Keratinocyte (primary cell): ENCODE data around the gene GPR146. TPM values are rescaled to one million over a fixed set of nuclear protein-coding genes. Genes with fewer than 3 reads are reported as not detected.

ENCODE experiments used
- DNase-seq: peaks from one replicate; pipeline ENCODE4 v3.0.0-alpha.2; 2011; ENCODE audit warnings: low read depth, missing footprints, low spot score
- FAIRE-seq: peaks from 2 replicates; lab custom pipeline; 2011; peaks lifted over from hg19 to GRCh38; lab: Jason Lieb, UNC
- H2AFZ ChIP-seq: 2 replicates; pipeline ENCODE4 v1.6.0; 2012; ENCODE audit warnings: low read length, control low read depth, inconsistent platforms; ENCODE audit not compliant: control insufficient read depth
- H3K27ac ChIP-seq: 2 replicates; pipeline ENCODE4 v1.5.1; 2011; ENCODE audit warnings: low read length; ENCODE audit not compliant: control insufficient read depth, insufficient read depth
- H3K27me3 ChIP-seq: 3 replicates; pipeline ENCODE4 v1.6.0; 2011; ENCODE audit warnings: low read length; ENCODE audit not compliant: control insufficient read depth, insufficient read depth; ENCODE audit errors: extremely low read depth
- H3K36me3 ChIP-seq, 2 experiments: 2 replicates in 1 of 2; 3 replicates in 1 of 2; pipeline ENCODE4 v1.5.1; 2011; ENCODE audit warnings: low read length in 2 of 2, mild to moderate bottlenecking in 1 of 2; ENCODE audit not compliant: control insufficient read depth in 2 of 2, insufficient read depth in 2 of 2; ENCODE audit errors: extremely low read depth in 1 of 2
- H3K4me1 ChIP-seq: 3 replicates; pipeline ENCODE4 v1.5.1; 2011; ENCODE audit warnings: low read length; ENCODE audit not compliant: control insufficient read depth, insufficient read depth; ENCODE audit errors: extremely low read depth
- H3K4me2 ChIP-seq: 3 replicates; pipeline ENCODE4 v1.6.0; 2011; ENCODE audit warnings: low read depth, low read length; ENCODE audit not compliant: control insufficient read depth, insufficient read depth; ENCODE audit errors: extremely low read depth
- H3K4me3 ChIP-seq, 3 experiments: fragments of 200-600 bp in 1 of 3; sonication (generic) in 1 of 3; 2 replicates in 2 of 3; 3 replicates in 1 of 3; pipeline ENCODE4 v1.5.1; 2011 to 2016; ENCODE audit warnings: low read length in 3 of 3, mild to moderate bottlenecking in 3 of 3, control low read depth in 2 of 3, inconsistent platforms in 1 of 3, low read depth in 1 of 3, mixed read lengths in 1 of 3, mixed run types in 1 of 3, moderate library complexity in 1 of 3; ENCODE audit not compliant: control insufficient read depth in 2 of 3, insufficient read depth in 2 of 3; ENCODE audit errors: extremely low read depth in 1 of 3
- H3K79me2 ChIP-seq: 2 replicates; pipeline ENCODE4 v1.6.0; 2012; ENCODE audit warnings: low read length; ENCODE audit not compliant: control insufficient read depth, insufficient read depth
- H3K9ac ChIP-seq: 3 replicates; pipeline ENCODE4 v1.6.0; 2011; ENCODE audit warnings: low read length; ENCODE audit not compliant: control insufficient read depth, insufficient read depth; ENCODE audit errors: extremely low read depth
- H3K9me1 ChIP-seq: 3 replicates; pipeline ENCODE4 v1.6.0; 2011; ENCODE audit warnings: low read length; ENCODE audit not compliant: control insufficient read depth, insufficient read depth; ENCODE audit errors: extremely low read depth
- H3K9me3 ChIP-seq: 2 replicates; pipeline ENCODE4 v1.5.1; 2012; ENCODE audit warnings: low read depth, low read length; ENCODE audit not compliant: control insufficient read depth
- H4K20me1 ChIP-seq: 3 replicates; pipeline ENCODE4 v1.6.0; 2011; ENCODE audit warnings: low read length; ENCODE audit not compliant: control insufficient read depth, insufficient read depth; ENCODE audit errors: extremely low read depth
- CTCF ChIP-seq, 3 experiments: IDR thresholded peaks in 1 of 3; conservative IDR thresholded peaks in 1 of 3; optimal IDR thresholded peaks in 1 of 3; 2 replicates in 2 of 3; 3 replicates in 1 of 3; pipeline versions ENCODE3 to v1.5.1; 2011; ENCODE audit warnings: low read length in 3 of 3, mild to moderate bottlenecking in 3 of 3, moderate library complexity in 2 of 3, control low read depth in 1 of 3, inconsistent platforms in 1 of 3; ENCODE audit not compliant: insufficient read depth in 2 of 3; ENCODE audit errors: extremely low read depth in 1 of 3
- EZH2 ChIP-seq: IDR thresholded peaks from one replicate; pipeline ENCODE4 v1.6.1; 2012; ENCODE audit warnings: inconsistent platforms, mild to moderate bottlenecking, low read length, moderate library complexity
- dilution Hi-C: fragments of 300-500 bp; cut with MboI; formaldehyde crosslinking; loops from one replicate; pipeline ENCODE4 v1.7.0; 2020; ENCODE audit warnings: low sequenced_read_pairs; ENCODE audit not compliant: extremely low pct_ligation_motif_present
- polyA plus RNA-seq, 5 experiments: library from polyadenylated mRNA; depleted of rRNA in 3 of 5; stranded (reverse) in 3 of 5; stranded (forward) in 1 of 5; unstranded in 1 of 5; fragments of >200 nt; gene quantifications; 1 replicate in 1 of 5; 2 replicates in 3 of 5; 3 replicates in 1 of 5; pipeline versions ENCODE4 v1.2.1 to v1.2.3, GENCODE V29; 2011 to 2012; ENCODE audit warnings: missing spikeins in 2 of 5, low read depth in 1 of 5, low replicate concordance in 1 of 5

The GPR146 gene
- polyA plus RNA-seq, 1 donor (not counting 4 experiments of a cell fraction or from before 2014, with no cell fraction given), result 0.13 TPM

- DNase-seq, result no peak
- no peaks in the 10 kb centered on the region for H3K27me3 ChIP-seq
- H3K9me3 ChIP-seq, result no peaks in the 10 kb centered on the region
- peak within 1 kb of the TSS; percentile 91 for H3K4me2 ChIP-seq
- peaks cover 6% of the 10 kb centered on the region for H4K20me1 ChIP-seq
- H3K79me2 ChIP-seq, result no peaks in the 10 kb centered on the region
- peak within 1 kb of the TSS; percentile 71 for H3K9ac ChIP-seq
- H3K27ac ChIP-seq, result peak within 1 kb of the TSS; percentile 36
- TF ChIP-seq CTCF (optimal IDR thresholded peaks at IDR 0.05 in 1 of 3, IDR thresholded peaks at IDR 0.05 in 1 of 3, conservative IDR thresholded peaks at IDR 0.05 in 1 of 3; ENCODE audit: extremely low read depth in 1 of 3, insufficient read depth in 2 of 3, low read length in 3 of 3) (no peak), EZH2 (no peak)
- no peaks in the 10 kb centered on the region for H3K9me1 ChIP-seq
- H3K36me3 ChIP-seq, result peaks cover 0 to 3% of the 10 kb centered on the region in 2 experiments
- H2AFZ ChIP-seq, result peak within 1 kb of the TSS; percentile 47
- peaks cover 19% of the 10 kb centered on the region for H3K4me1 ChIP-seq
- FAIRE-seq, result no peak
- dilution Hi-C loops, result no loop called here
- H3K4me3 ChIP-seq, result peak within 1 kb of the TSS; percentile 7 to 63 (median 39)
Measured at GRCh38 chr7:1087952-1088920, 43.9 kb downstream of the GPR146 start, which contains the start of gene GPER1. Gene GPER1, plus strand, starts transcription at chr7:1088113. Its CDS starts 3,616 bp downstream, at chr7:1091729.

- Histone ChIP-seq H2AFZ (no peak overlapping the region), H3K79me2 (peaks cover 2% of the 10 kb centered on the region), H3K4me1 (peaks cover 14% of the 10 kb centered on the region), H3K9ac (no peak overlapping the region), H3K4me2 (no peak overlapping the region), H3K9me1 (no peaks in the 10 kb centered on the region), H3K27me3 (no peaks in the 10 kb centered on the region), H3K4me3 (no peak overlapping the region), H3K27ac (no peak overlapping the region), H4K20me1 (peaks cover 7% of the 10 kb centered on the region), H3K9me3 (no peaks in the 10 kb centered on the region), H3K36me3 (peaks cover 0 to 3% of the 10 kb centered on the region in 2 experiments)
- dilution Hi-C loops, result no loop called here
- DNase-seq, result no peak
- no peak for FAIRE-seq
- TF ChIP-seq CTCF (optimal IDR thresholded peaks at IDR 0.05 in 1 of 3, IDR thresholded peaks at IDR 0.05 in 1 of 3, conservative IDR thresholded peaks at IDR 0.05 in 1 of 3; ENCODE audit: extremely low read depth in 1 of 3, insufficient read depth in 2 of 3, low read length in 3 of 3) (no peak), EZH2 (no peak)
Measured at GRCh38 chr7:1090236-1090635, 45.9 kb downstream of the GPR146 start.
